ENCODE data around the gene ATOSB.

The ATOSB gene

GRCh38 chr9:35089434-35089833, 26.2 kb downstream of the ATOSB start:
- no peak for DNase-seq (ENCODE audit: low read depth)

- no peak for DNase-seq (ENCODE audit: low read depth)
These were observed 30.6 kb downstream of the ATOSB start for GRCh38 chr9:35085078-35085477.

- peak; percentile 65 for DNase-seq (ENCODE audit: low read depth)
These were observed 36.0 kb downstream of the ATOSB start, which contains the start of gene FANCG for GRCh38 chr9:35079426-35080341. TSS of gene FANCG (minus strand) at chr9:35079942. CDS start at chr9:35079524, 418 bp downstream.

- no peak for DNase-seq (ENCODE audit: low read depth)
These were observed 36.6 kb downstream of the ATOSB start for GRCh38 chr9:35079041-35079425.

DNA sequence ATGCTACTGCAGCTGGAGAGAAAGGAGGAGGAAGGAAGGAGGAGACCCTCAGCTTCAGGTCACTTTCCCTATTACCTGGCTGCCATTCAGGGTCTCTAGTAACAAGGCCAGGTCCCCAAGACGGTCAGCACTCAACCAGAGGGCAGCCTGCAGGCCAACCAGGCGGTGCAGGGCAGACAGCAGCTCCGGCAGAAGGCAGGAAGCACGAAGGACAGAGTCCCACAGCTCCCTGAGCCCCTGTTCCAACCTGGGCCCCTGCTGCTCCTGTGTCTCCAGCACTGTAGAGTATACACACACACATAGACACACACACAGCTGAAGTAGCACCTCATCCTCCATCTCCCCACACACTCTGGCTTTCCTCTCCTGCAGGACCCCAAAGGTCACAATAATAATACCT, 37.6 kb downstream of the ATOSB start:
- no peak for DNase-seq (ENCODE audit: low read depth)

- no peak for DNase-seq (ENCODE audit: low read depth)
These were observed 38.8 kb downstream of the ATOSB start for GRCh38 chr9:35076848-35077247.

GRCh38 chr9:35075358-35075757, 40.3 kb downstream of the ATOSB start:
- DNase-seq (ENCODE audit: low read depth): no peak

DNA sequence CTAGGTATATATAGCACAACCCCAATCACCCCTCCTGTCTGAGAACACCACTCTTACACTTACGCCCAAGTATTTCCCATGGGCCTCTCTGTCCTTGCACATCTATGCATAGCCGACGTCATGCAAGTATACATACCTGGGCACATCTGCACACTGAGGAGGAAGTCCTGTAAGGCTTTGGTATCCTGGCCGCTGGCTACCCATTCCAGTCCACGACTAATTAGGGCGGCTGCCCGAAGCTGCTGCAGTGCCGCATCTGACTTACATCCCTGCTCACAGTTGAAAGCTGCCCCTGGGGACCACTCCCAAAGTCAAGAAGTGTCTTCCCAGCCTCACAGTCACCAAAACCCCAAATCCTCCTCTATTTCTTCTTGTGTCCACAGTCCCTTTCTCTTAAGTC, 40.9 kb downstream of the ATOSB start:
- DNase-seq (ENCODE audit: low read depth): no peak

- DNase-seq (ENCODE audit: low read depth): no peak
These were observed 41.5 kb downstream of the ATOSB start for GRCh38 chr9:35074141-35074540.

DNA sequence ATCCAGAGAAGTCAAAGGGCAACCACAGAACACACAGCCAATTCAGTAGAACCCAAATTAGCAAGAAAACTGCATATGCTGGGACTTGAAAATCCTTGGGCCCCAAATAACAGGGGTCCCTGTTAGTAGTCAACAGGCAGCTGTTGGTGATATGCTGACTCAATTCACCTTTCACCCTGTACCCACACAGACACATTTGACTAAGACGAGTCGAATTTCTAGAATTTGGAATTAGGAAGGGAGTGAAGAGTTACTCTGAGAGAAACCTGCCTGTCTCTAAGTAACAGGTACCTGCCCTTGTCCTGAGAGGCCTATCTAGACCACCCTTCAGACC, 42.4 kb downstream of the ATOSB start:
- no peak for DNase-seq (ENCODE audit: low read depth)

GRCh38 chr9:35072461-35073278, 43.0 kb downstream of the ATOSB start, which contains the start of gene VCP:
TSS of gene VCP (minus strand) at chr9:35072625. CDS start at chr9:35072353, 272 bp downstream.
- peak; percentile 97 for DNase-seq (ENCODE audit: low read depth)

DNA sequence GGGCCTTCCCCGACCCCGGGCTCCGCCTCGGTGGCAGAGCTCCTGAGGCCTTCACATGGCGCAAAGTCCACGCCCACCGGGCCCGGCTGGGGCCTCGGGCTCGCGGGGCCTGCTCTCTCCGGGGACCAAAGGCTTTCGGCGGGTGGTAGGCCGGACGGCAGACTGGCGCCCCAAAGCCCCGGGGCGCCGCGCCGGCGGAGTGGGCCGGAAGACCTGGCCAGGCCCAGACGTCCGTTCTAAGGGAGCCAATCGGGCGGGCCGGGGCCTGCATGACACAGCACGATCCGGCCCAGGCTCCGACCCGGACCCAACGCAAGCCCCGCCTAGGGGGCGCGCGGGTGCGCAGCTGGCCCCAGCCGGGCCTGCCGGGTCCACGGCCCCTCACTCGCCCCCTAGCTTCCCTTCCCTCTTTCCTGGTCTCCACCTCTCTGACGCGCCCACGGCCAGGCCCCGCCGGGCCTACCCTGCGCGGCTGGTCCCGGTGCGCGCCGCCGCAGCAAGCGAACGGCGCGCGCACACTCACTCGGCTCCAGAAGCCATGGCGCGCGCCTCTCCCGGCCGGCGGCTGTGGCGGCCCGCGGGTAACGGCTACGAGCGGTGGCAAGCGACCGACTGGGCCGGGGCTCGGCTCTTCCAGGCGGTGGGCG, 43.7 kb downstream of the ATOSB start:
- DNase-seq (ENCODE audit: low read depth): peak; percentile 60

DNA sequence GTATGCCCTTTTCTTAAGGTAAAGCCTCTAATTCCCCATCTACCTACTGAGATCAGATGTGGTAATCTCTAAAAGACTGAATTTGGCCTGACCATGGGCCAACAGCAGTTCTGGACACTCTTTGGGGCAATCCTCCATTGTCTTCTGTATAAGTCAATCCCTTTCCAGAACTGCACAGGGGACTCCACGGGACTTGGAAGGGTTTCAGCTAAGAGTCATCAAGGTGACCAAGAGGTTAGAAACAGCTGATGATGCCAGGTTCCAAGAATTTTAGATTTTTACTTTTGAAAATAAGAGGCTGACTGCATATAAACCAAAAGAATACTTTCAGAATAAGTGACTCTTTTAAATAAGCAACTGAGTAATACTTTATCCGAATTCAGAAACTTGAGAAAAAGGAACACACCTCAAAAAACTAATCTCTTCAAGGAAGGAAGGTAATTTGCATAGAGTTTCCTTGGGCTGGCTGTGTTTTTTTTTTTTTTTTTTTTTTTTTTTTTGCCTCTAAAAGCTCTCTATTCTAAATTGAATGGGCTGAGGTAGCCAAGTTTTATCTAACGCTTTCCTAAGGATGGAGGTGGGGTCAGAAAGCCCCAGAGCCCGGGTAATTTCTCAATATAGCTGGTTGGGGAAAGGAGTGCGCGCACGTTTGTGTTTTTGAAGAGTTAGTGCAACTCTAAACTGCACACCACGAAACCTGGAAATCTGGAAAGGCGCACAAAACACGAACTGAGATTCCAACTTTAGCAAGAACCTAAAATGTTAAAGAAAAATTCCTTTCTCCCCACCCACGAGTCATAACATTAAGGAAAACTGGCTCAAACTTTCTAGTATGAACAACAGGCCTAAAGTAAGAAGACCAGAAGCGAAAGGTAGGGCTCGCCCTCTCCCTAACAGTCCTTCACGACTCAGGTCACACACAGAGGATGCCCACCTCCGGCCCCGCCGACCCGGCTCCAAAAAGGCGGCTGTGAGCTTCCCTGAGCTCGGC, 44.5 kb downstream of the ATOSB start:
- no peak for DNase-seq (ENCODE audit: low read depth)

GRCh38 chr9:35069020-35069419, 46.6 kb downstream of the ATOSB start:
- DNase-seq (ENCODE audit: low read depth): no peak

DNA sequence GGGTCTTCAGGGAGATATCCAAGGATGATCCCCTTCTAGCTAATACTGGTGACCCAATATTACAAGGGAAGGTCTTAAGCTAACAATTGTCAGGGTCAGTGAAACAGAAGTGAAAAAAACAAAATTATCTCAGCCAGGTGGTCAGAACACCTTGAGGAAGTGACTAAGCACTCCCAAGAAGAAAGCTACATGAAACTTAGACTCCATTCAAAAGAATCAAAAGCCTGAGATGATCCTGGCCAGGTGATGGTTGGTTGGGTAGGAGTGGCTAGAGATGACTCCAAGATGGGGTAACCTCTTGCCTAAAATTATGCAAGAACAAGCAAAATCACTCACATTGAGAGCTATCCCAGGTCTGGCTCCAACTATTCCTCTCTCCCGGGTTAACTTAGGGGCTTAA, 48.6 kb downstream of the ATOSB start:
- DNase-seq (ENCODE audit: low read depth): no peak

GRCh38 chr9:35060548-35061207, 55.0 kb downstream of the ATOSB start:
- DNase-seq (ENCODE audit: low read depth): no peak

GRCh38 chr9:35059438-35059837, 56.2 kb downstream of the ATOSB start:
- DNase-seq (ENCODE audit: low read depth): no peak

GRCh38 chr9:35057271-35057620, 58.4 kb downstream of the ATOSB start:
- no peak for DNase-seq (ENCODE audit: low read depth)

DNA sequence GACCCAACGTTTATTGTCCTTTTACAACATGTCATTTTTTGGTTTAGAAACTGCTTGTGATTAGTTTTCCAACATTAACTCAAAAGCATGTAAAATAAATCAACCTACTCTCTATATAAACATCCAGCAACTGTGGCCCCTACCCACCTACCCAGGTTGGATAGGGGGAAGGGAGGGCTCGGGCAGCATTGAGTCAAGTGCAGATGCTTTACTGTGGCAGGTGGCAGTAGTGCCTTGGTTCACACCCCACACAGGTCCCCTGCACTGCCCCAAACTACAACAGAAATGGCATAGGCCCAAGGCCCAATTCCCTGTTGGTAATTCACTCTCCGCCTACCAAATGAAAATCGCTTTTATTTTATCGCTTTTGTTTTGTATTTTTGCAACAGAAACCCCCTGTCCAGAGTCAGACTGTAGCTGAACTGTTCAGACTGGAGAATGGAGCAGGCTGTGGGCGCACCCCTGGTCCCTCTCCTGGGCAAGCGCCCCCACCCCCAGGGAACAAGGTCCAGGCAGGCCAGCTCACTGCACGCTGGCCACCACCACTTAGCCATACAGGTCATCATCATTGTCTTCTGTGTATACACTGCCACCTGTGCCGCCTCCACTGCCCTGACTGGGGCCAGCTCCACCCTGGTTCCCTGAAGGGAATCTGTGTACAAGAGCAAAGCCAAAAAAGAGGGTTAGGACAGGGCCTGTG, 58.9 kb downstream of the ATOSB start:
- no peak for DNase-seq (ENCODE audit: low read depth)
